ENCODE measurements around the gene ATP6V1C2. TPM values are rescaled to one million over a fixed set of nuclear protein-coding genes. Genes with fewer than 3 reads are reported as not detected.

ATP6V1C2 gene
- total RNA-seq, 1 donor from 2014 or later: 0.26 TPM

DNA sequence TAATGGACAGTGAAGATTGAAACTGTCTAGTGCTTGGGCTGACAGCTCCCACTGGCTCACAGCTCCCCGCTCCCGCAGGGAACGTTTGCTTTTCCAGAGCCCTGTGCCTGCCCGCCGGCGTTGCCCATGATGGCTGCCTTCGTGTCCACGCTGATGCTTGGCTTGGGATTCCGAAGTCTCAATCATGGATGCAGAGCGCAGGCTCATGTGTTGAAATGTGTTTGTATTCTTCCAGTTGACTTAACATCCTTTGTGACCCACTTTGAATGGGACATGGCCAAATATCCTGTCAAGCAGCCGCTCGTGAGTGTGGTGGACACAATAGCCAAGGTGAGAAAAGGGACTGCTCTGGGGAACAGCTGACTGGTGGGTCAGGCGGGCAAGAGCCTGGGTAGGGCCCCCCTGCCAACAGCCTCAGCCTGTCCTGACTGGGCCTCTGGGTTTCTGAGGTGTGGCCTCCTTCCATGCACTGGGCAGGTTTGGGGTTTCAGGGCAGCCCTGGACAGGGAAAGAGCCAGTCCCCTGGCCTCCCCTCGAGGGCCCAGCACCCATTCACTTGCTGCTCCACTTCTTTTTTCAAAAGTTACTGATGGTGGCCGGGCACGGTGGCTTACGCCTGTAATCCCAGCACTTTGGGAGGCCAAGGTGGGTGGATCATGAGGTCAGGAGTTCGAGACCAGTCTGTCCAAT lies 42.8 kb downstream of the ATP6V1C2 start:
- FAIRE-seq (no peak), DNase-seq (ENCODE audit: low read depth) (no peak)
- no peak overlapping the region for H3K4me3 ChIP-seq (ENCODE audit: low read depth, low read length)
- TF ChIP-seq, protein P1, sequence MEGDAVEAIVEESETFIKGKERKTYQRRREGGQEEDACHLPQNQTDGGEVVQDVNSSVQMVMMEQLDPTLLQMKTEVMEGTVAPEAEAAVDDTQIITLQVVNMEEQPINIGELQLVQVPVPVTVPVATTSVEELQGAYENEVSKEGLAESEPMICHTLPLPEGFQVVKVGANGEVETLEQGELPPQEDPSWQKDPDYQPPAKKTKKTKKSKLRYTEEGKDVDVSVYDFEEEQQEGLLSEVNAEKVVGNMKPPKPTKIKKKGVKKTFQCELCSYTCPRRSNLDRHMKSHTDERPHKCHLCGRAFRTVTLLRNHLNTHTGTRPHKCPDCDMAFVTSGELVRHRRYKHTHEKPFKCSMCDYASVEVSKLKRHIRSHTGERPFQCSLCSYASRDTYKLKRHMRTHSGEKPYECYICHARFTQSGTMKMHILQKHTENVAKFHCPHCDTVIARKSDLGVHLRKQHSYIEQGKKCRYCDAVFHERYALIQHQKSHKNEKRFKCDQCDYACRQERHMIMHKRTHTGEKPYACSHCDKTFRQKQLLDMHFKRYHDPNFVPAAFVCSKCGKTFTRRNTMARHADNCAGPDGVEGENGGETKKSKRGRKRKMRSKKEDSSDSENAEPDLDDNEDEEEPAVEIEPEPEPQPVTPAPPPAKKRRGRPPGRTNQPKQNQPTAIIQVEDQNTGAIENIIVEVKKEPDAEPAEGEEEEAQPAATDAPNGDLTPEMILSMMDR (IDR thresholded peaks at IDR 0.05; ENCODE audit: insufficient read depth, low read length, severe bottlenecking): no peak
- no peaks in the 10 kb centered on the region for H3K27me3 ChIP-seq (ENCODE audit: control insufficient read depth, insufficient read depth, low read length)
- H3K36me3 ChIP-seq (ENCODE audit: control insufficient read depth, insufficient read depth, low read length): no peaks in the 10 kb centered on the region

DNA sequence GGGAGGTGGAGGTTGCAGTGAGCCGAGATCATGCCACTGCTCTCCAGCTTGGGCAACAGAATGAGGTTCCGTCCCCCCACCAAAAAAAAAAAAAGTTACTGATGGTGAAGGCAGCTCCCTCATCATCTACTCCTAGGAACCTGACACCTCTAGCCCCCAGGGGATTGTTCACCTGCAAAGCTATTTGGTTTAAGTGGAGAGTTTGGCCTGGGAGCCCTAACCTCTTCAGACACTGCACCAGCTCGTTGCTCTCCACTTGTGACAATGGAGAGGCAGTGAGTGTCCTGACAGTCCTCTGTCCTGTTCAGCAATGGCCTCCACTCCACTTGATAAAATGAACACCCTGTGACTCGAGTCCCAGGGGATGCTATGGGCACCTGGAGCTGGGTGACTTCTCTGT lies 43.5 kb downstream of the ATP6V1C2 start:
- Histone ChIP-seq H3K4me3 (ENCODE audit: low read depth, low read length) (no peak overlapping the region), H3K27me3 (ENCODE audit: control insufficient read depth, insufficient read depth, low read length) (no peaks in the 10 kb centered on the region), H3K36me3 (ENCODE audit: control insufficient read depth, insufficient read depth, low read length) (no peaks in the 10 kb centered on the region)
- no peak for DNase-seq (ENCODE audit: low read depth)
- no peak for FAIRE-seq
- TF ChIP-seq, protein P1 (IDR thresholded peaks at IDR 0.05; ENCODE audit: insufficient read depth, low read length, severe bottlenecking): no peak

DNA sequence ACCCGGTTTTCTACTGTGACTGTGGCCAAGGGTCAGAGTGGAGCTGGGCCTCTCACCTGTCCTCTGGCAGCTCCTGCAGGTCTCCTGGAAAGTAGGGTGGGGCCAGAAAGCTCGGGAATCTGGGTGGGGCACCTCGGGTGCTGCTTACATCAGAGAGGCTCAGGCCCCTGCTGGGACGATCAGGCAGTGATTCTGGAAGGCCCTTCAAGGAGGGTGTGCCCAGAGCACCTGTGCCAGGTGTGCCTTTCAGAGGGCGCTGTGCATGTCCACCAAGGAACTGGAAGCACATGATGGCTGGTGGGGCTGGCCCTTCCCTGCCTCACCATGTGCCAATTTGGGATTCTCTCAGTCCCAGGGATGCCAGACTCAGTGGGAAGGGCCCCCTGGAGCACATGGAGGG lies 44.0 kb downstream of the ATP6V1C2 start:
- no peak for DNase-seq (ENCODE audit: low read depth)
- Histone ChIP-seq H3K36me3 (ENCODE audit: control insufficient read depth, insufficient read depth, low read length) (no peaks in the 10 kb centered on the region), H3K4me3 (ENCODE audit: low read depth, low read length) (no peak overlapping the region), H3K27me3 (ENCODE audit: control insufficient read depth, insufficient read depth, low read length) (no peaks in the 10 kb centered on the region)
- TF ChIP-seq, protein P1 (IDR thresholded peaks at IDR 0.05; ENCODE audit: insufficient read depth, low read length, severe bottlenecking): no peak
- no peak for FAIRE-seq

DNA sequence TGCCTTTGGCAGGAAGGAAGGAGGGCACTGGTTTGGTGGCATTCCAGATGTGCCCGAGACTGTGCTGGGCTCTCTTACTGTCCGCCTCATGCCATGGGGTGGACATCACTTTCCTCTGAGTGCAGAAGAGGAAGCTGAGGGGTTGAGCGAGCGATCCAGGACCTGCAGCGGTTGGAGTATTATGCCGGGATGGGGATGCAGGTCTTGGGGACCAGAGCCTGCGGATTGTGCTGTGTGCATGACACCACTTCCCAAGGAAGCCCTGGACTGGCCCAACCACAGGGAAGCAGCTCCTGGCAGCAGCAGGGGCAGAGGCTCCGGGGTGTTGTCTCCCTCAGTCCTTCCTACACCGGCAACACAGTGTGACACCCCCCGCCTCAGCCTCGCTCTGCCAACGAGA lies 44.5 kb downstream of the ATP6V1C2 start:
- Histone ChIP-seq H3K36me3 (ENCODE audit: control insufficient read depth, insufficient read depth, low read length) (no peaks in the 10 kb centered on the region), H3K27me3 (ENCODE audit: control insufficient read depth, insufficient read depth, low read length) (no peaks in the 10 kb centered on the region), H3K4me3 (ENCODE audit: low read depth, low read length) (no peak overlapping the region)
- DNase-seq (ENCODE audit: low read depth) (no peak), FAIRE-seq (no peak)
- TF ChIP-seq, protein P1 (IDR thresholded peaks at IDR 0.05; ENCODE audit: insufficient read depth, low read length, severe bottlenecking): no peak

DNA sequence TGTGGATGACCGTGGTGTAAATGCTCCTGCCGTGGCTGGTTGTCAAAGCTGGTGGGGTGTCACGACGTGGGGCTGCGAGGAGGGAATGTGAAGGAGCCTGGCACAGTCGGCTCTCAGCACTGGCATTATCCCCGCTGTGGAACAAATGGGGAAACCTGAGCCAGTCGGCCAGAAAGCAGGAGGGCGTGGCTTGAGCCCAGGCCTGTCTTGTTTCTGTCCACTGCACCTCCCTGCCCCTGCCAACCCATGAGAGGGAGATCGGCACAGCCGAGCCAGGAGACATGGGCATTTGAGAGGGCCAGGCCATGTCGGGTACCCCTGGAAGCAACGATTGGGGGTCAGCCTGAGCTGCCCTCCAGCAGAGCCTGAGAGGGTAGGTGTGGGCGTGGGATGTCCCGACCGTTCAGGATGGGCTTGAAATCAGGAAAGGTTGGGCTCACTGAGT lies 46.7 kb downstream of the ATP6V1C2 start:
- DNase-seq (ENCODE audit: low read depth): no peak
- FAIRE-seq: no peak
- Histone ChIP-seq H3K27me3 (ENCODE audit: control insufficient read depth, insufficient read depth, low read length) (no peaks in the 10 kb centered on the region), H3K36me3 (ENCODE audit: control insufficient read depth, insufficient read depth, low read length) (no peaks in the 10 kb centered on the region), H3K4me3 (ENCODE audit: low read depth, low read length) (no peak overlapping the region)
- TF ChIP-seq, protein P1 (IDR thresholded peaks at IDR 0.05; ENCODE audit: insufficient read depth, low read length, severe bottlenecking): no peak

Data from bronchial epithelial cell (primary cell).